Esophagus squamous epithelium (tissue), 5 donors: Measurements from ENCODE around the gene SAXO1. TPM values are rescaled to one million over a fixed set of nuclear protein-coding genes. Genes with fewer than 3 reads are reported as not detected.

Experiments used
- DNase-seq: peaks from one replicate; lab custom pipeline; 2025; lab: John Stamatoyannopoulos, UW
- H3K27ac ChIP-seq, 4 donors: fragments of 200-600 bp; sonication (generic); one replicate each; pipeline ENCODE4 v1.5.1; 2016 to 2019; ENCODE audit warnings: mild to moderate bottlenecking in 1 of 4
- H3K27me3 ChIP-seq, 4 donors: fragments of 200-600 bp; sonication (generic); 1 replicate in 3 of 4; 2 replicates in 1 of 4; pipeline versions ENCODE4 v1.5.1 to v1.6.0; 2017 to 2021; ENCODE audit warnings: antibody characterized with exemption in 1 of 4
- H3K36me3 ChIP-seq, 3 donors: fragments of 200-600 bp; sonication (generic); one replicate each; pipeline ENCODE4 v1.5.1; 2016 to 2019
- H3K4me1 ChIP-seq, 3 donors: fragments of 200-600 bp; sonication (generic); one replicate each; pipeline ENCODE4 v1.5.1; 2017 to 2019
- H3K4me3 ChIP-seq, 4 donors: fragments of 200-600 bp; sonication (generic); 1 replicate in 3 of 4; 2 replicates in 1 of 4; pipeline ENCODE4 v1.5.1; 2016 to 2019; ENCODE audit warnings: mild to moderate bottlenecking in 2 of 4, moderate library complexity in 1 of 4
- H3K9me3 ChIP-seq, 3 donors: fragments of 200-600 bp; sonication (generic); one replicate each; pipeline ENCODE4 v1.5.1; 2016 to 2019
- CTCF ChIP-seq, 6 experiments: fragments of 450-650 bp in 4 of 6; fragments of 200-600 bp in 2 of 6; sonication (generic) in 2 of 6; IDR thresholded peaks; one replicate each; pipeline ENCODE4 v1.5.1; 2016 to 2019; ENCODE audit warnings: antibody characterized with exemption in 6 of 6, mild to moderate bottlenecking in 4 of 6, moderate library complexity in 4 of 6
- POLR2A ChIP-seq, 4 donors: fragments of 450-650 bp; IDR thresholded peaks; one replicate each; pipeline ENCODE4 v1.6.1; 2017; ENCODE audit warnings: antibody characterized with exemption in 4 of 4, mild to moderate bottlenecking in 4 of 4, moderate library complexity in 3 of 4
- WGBS, 2 donors: methylation state at CpG; one replicate each; pipeline ENCODE4 v1.1.5; 2018; 5-methylcytosine and 5-hydroxymethylcytosine counted together
- intact Hi-C: fragments of 100-400 bp; cut with DNase I; formaldehyde crosslinking; loops from one replicate; pipeline ENCODE4 v1.15.0; 2022
- total RNA-seq, 4 donors: library from RNA; depleted of rRNA; stranded (reverse); fragments of >200 nt; gene quantifications; one replicate each; pipeline ENCODE4 v1.1.0, GENCODE V29; 2016
- donor health status: DM: yes; HTN: yes; CAD: no.

Gene SAXO1
- total RNA-seq, 4 donors from 2014 or later = not detected

GRCh38 chr9:18978188-18978587 is 54.8 kb downstream of the SAXO1 start:
- Histone ChIP-seq H3K4me1 (peaks cover 0 to 41% (median 23%) of the 10 kb centered on the region in 3 donors), H3K9me3 (no peaks in the 10 kb centered on the region), H3K36me3 (no peaks in the 10 kb centered on the region), H3K27me3 (no peaks in the 10 kb centered on the region), H3K27ac (no peak overlapping the region), H3K4me3 (no peak overlapping the region)
- 88 to 95% methylated on average over 2 of the region's 2 CpGs for WGBS, 2 donors
- no peak for TF ChIP-seq POLR2A (IDR thresholded peaks at IDR 0.05)
- no peak for TF ChIP-seq CTCF (IDR thresholded peaks at IDR 0.05)
- no peak for DNase-seq
- intact Hi-C loops = no loop called here

GRCh38 chr9:18976709-18977531 is 56.1 kb downstream of the SAXO1 start:
- intact Hi-C loops = no loop called here
- peaks cover 0 to 34% (median 19%) of the 10 kb centered on the region in 3 donors for H3K4me1 ChIP-seq
- no peaks in the 10 kb centered on the region for H3K9me3 ChIP-seq
- H3K4me3 ChIP-seq = peak overlapping the region in 1 of 4 donors; percentile 42
- H3K27ac ChIP-seq = peak overlapping the region in 2 of 4 donors; percentile 10 to 37
- no peak for DNase-seq
- no peaks in the 10 kb centered on the region for H3K27me3 ChIP-seq
- no peaks in the 10 kb centered on the region for H3K36me3 ChIP-seq
- WGBS, 2 donors = 56 to 64% methylated on average over 12 of the region's 12 CpGs
- no peak for TF ChIP-seq CTCF (IDR thresholded peaks at IDR 0.05)
- no peak for TF ChIP-seq POLR2A (IDR thresholded peaks at IDR 0.05)

- TF ChIP-seq POLR2A (IDR thresholded peaks at IDR 0.05) (no peak), CTCF (IDR thresholded peaks at IDR 0.05) (no peak)
- Histone ChIP-seq H3K36me3 (no peaks in the 10 kb centered on the region), H3K4me1 (peaks cover 0 to 30% (median 13%) of the 10 kb centered on the region in 3 donors), H3K27me3 (no peaks in the 10 kb centered on the region), H3K27ac (peak overlapping the region in 2 of 4 donors; percentile 10 to 37), H3K4me3 (peak overlapping the region in 1 of 4 donors; percentile 42), H3K9me3 (no peaks in the 10 kb centered on the region)
- DNase-seq = no peak
- WGBS, 2 donors = 45 to 72% methylated on average over 4 of the region's 4 CpGs
- intact Hi-C loops = no loop called here
Measured at GRCh38 chr9:18976221-18976708, 56.7 kb downstream of the SAXO1 start.

- 74 to 87% methylated on average over 2 of the region's 2 CpGs for WGBS, 2 donors
- H3K27me3 ChIP-seq = no peaks in the 10 kb centered on the region
- TF ChIP-seq CTCF (IDR thresholded peaks at IDR 0.05) (no peak), POLR2A (IDR thresholded peaks at IDR 0.05) (no peak)
- DNase-seq = no peak
- H3K36me3 ChIP-seq = no peaks in the 10 kb centered on the region
- intact Hi-C loops = no loop called here
- H3K4me3 ChIP-seq = no peak overlapping the region
- peaks cover 0 to 38% (median 4%) of the 10 kb centered on the region in 3 donors for H3K4me1 ChIP-seq
- no peaks in the 10 kb centered on the region for H3K9me3 ChIP-seq
- H3K27ac ChIP-seq = no peak overlapping the region
Measured at GRCh38 chr9:18973348-18973747, 59.7 kb downstream of the SAXO1 start.

GRCh38 chr9:18972675-18973074 is 60.3 kb downstream of the SAXO1 start:
- Histone ChIP-seq H3K4me3 (no peak overlapping the region), H3K36me3 (no peaks in the 10 kb centered on the region), H3K4me1 (peaks cover 0 to 42% (median 4%) of the 10 kb centered on the region in 3 donors), H3K9me3 (no peaks in the 10 kb centered on the region), H3K27me3 (no peaks in the 10 kb centered on the region), H3K27ac (no peak overlapping the region)
- WGBS, 2 donors = 85 to 91% methylated on average over 5 of the region's 5 CpGs
- intact Hi-C loops = no loop called here
- TF ChIP-seq CTCF (IDR thresholded peaks at IDR 0.05) (no peak), POLR2A (IDR thresholded peaks at IDR 0.05) (no peak)
- DNase-seq = no peak
